ENCODE measurements around the gene STIMATE. TPM values are rescaled to one million over a fixed set of nuclear protein-coding genes. Genes with fewer than 3 reads are reported as not detected.

Gene STIMATE
- total RNA-seq, 5 donors from 2014 or later (not counting 1 experiment from before 2014, with no cell fraction given): 37.3 to 61.8 (median 52.9) TPM

- Histone ChIP-seq H3K4me3 (ENCODE audit: control insufficient read depth in 1 of 2, extremely low read depth in 1 of 2, low read length in 1 of 2) (no peak overlapping the region), H3K9me3 (no peaks in the 10 kb centered on the region), H3K36me3 (ENCODE audit: control insufficient read depth in 2 of 2, extremely low read depth in 1 of 2, insufficient read depth in 1 of 2, low read length in 1 of 2) (peaks cover 0 to 7% of the 10 kb centered on the region in 2 donors), H3K27ac (ENCODE audit: low read length) (no peak overlapping the region), H3K27me3 (replicated peaks in 1 of 2; ENCODE audit: control insufficient read depth in 2 of 2, extremely low read depth in 1 of 2, insufficient read depth in 2 of 2, low read length in 1 of 2) (no peaks in the 10 kb centered on the region), H3K4me1 (ENCODE audit: control insufficient read depth in 1 of 2, extremely low read depth in 1 of 2, insufficient read depth in 2 of 2, low read length in 2 of 2) (no peaks in the 10 kb centered on the region)
- Mint-ChIP-seq H3K4me3 (no peak overlapping the region), H3K9me3 (no peaks in the 10 kb centered on the region), H3K4me1 (no peaks in the 10 kb centered on the region), H3K36me3 (peaks cover 10% of the 10 kb centered on the region), H3K27me3 (no peaks in the 10 kb centered on the region), H3K27ac (no peak overlapping the region)
- DNase-seq (no peak), ATAC-seq (replicated peaks in 1 of 4) (no peak)
- POLR2A ChIA-PET: no interaction called here
- 89% methylated on average over 5 of the region's 10 CpGs for whole genome bisulfite sequencing (ENCODE audit: insufficient coverage)
- CTCF ChIA-PET: no interaction called here
Measured at GRCh38 chr3:52827866-52828376, 69.4 kb downstream of the STIMATE start.

GRCh38 chr3:52827441-52827840, 69.9 kb downstream of the STIMATE start:
- Histone ChIP-seq H3K36me3 (ENCODE audit: control insufficient read depth in 2 of 2, extremely low read depth in 1 of 2, insufficient read depth in 1 of 2, low read length in 1 of 2) (peaks cover 0 to 7% of the 10 kb centered on the region in 2 donors), H3K27ac (ENCODE audit: low read length) (no peak overlapping the region), H3K27me3 (replicated peaks in 1 of 2; ENCODE audit: control insufficient read depth in 2 of 2, extremely low read depth in 1 of 2, insufficient read depth in 2 of 2, low read length in 1 of 2) (no peaks in the 10 kb centered on the region), H3K4me3 (ENCODE audit: control insufficient read depth in 1 of 2, extremely low read depth in 1 of 2, low read length in 1 of 2) (no peak overlapping the region), H3K9me3 (no peaks in the 10 kb centered on the region), H3K4me1 (ENCODE audit: control insufficient read depth in 1 of 2, extremely low read depth in 1 of 2, insufficient read depth in 2 of 2, low read length in 2 of 2) (no peaks in the 10 kb centered on the region)
- CTCF ChIA-PET: no interaction called here
- POLR2A ChIA-PET: no interaction called here
- H3K9me3 Mint-ChIP-seq: no peaks in the 10 kb centered on the region
- ATAC-seq (replicated peaks in 1 of 4): no peak
- no peak overlapping the region for H3K27ac Mint-ChIP-seq
- H3K4me3 Mint-ChIP-seq: no peak overlapping the region
- no peaks in the 10 kb centered on the region for H3K27me3 Mint-ChIP-seq
- WGBS (ENCODE audit: insufficient coverage): 78% methylated on average over 1 of the region's 9 CpGs
- H3K36me3 Mint-ChIP-seq: peaks cover 10% of the 10 kb centered on the region
- H3K4me1 Mint-ChIP-seq: no peaks in the 10 kb centered on the region
- no peak for DNase-seq

- H3K9me3 ChIP-seq: no peaks in the 10 kb centered on the region
- CTCF ChIA-PET: no interaction called here
Measured at GRCh38 chr3:52824037-52824436, 73.3 kb downstream of the STIMATE start.

GRCh38 chr3:52822363-52822762, 75.0 kb downstream of the STIMATE start:
- Mint-ChIP-seq H3K4me1 (no peaks in the 10 kb centered on the region), H3K4me3 (no peak overlapping the region), H3K27ac (no peak overlapping the region), H3K9me3 (no peaks in the 10 kb centered on the region), H3K27me3 (no peaks in the 10 kb centered on the region), H3K36me3 (peaks cover 8% of the 10 kb centered on the region)
- H3K4me1 ChIP-seq (ENCODE audit: control insufficient read depth in 1 of 2, extremely low read depth in 1 of 2, insufficient read depth in 2 of 2, low read length in 2 of 2): no peaks in the 10 kb centered on the region
- peaks cover 0 to 7% of the 10 kb centered on the region in 2 donors for H3K36me3 ChIP-seq (ENCODE audit: control insufficient read depth in 2 of 2, extremely low read depth in 1 of 2, insufficient read depth in 1 of 2, low read length in 1 of 2)
- ChIA-PET CTCF (no interaction called here), POLR2A (no interaction called here)
- 90% methylated on average over 3 of the region's 5 CpGs for WGBS (ENCODE audit: insufficient coverage)
- H3K27ac ChIP-seq (ENCODE audit: low read length): no peak overlapping the region
- ATAC-seq (replicated peaks in 1 of 4) (no peak), DNase-seq (no peak)
- no peaks in the 10 kb centered on the region for H3K27me3 ChIP-seq (replicated peaks in 1 of 2; ENCODE audit: control insufficient read depth in 2 of 2, extremely low read depth in 1 of 2, insufficient read depth in 2 of 2, low read length in 1 of 2)
- H3K4me3 ChIP-seq (ENCODE audit: control insufficient read depth in 1 of 2, extremely low read depth in 1 of 2, low read length in 1 of 2): no peak overlapping the region
- H3K9me3 ChIP-seq: no peaks in the 10 kb centered on the region

More at GRCh38 chr3:52824037-52824436, 73.3 kb downstream of the STIMATE start:
- Histone ChIP-seq H3K36me3 (ENCODE audit: control insufficient read depth in 2 of 2, extremely low read depth in 1 of 2, insufficient read depth in 1 of 2, low read length in 1 of 2) (peaks cover 0 to 7% of the 10 kb centered on the region in 2 donors), H3K27ac (ENCODE audit: low read length) (no peak overlapping the region), H3K4me3 (ENCODE audit: control insufficient read depth in 1 of 2, extremely low read depth in 1 of 2, low read length in 1 of 2) (no peak overlapping the region), H3K27me3 (replicated peaks in 1 of 2; ENCODE audit: control insufficient read depth in 2 of 2, extremely low read depth in 1 of 2, insufficient read depth in 2 of 2, low read length in 1 of 2) (no peaks in the 10 kb centered on the region), H3K4me1 (ENCODE audit: control insufficient read depth in 1 of 2, extremely low read depth in 1 of 2, insufficient read depth in 2 of 2, low read length in 2 of 2) (no peaks in the 10 kb centered on the region)
- POLR2A ChIA-PET: no interaction called here
- no peaks in the 10 kb centered on the region for H3K27me3 Mint-ChIP-seq
- H3K36me3 Mint-ChIP-seq: peaks cover 8% of the 10 kb centered on the region
- no peaks in the 10 kb centered on the region for H3K4me1 Mint-ChIP-seq
- no peak overlapping the region for H3K4me3 Mint-ChIP-seq
- ATAC-seq (replicated peaks in 1 of 4): no peak
- H3K9me3 Mint-ChIP-seq: no peaks in the 10 kb centered on the region
- no peak overlapping the region for H3K27ac Mint-ChIP-seq
- 97% methylated on average over 10 of the region's 10 CpGs for WGBS (ENCODE audit: insufficient coverage)
- DNase-seq: no peak

- Histone ChIP-seq H3K27me3 (replicated peaks in 1 of 2; ENCODE audit: control insufficient read depth in 2 of 2, extremely low read depth in 1 of 2, insufficient read depth in 2 of 2, low read length in 1 of 2) (no peaks in the 10 kb centered on the region), H3K36me3 (ENCODE audit: control insufficient read depth in 2 of 2, extremely low read depth in 1 of 2, insufficient read depth in 1 of 2, low read length in 1 of 2) (peaks cover 0 to 7% of the 10 kb centered on the region in 2 donors), H3K4me1 (ENCODE audit: control insufficient read depth in 1 of 2, extremely low read depth in 1 of 2, insufficient read depth in 2 of 2, low read length in 2 of 2) (no peaks in the 10 kb centered on the region), H3K4me3 (ENCODE audit: control insufficient read depth in 1 of 2, extremely low read depth in 1 of 2, low read length in 1 of 2) (no peak overlapping the region), H3K27ac (ENCODE audit: low read length) (no peak overlapping the region), H3K9me3 (no peaks in the 10 kb centered on the region)
- ChIA-PET CTCF (interaction anchor here in 1 of 2 donors (0.5 kb wide), 1 partner anchor 62 kb away, joined by 5 read pairs; no protein-coding TSS in a partner anchor), POLR2A (interaction anchor here in 1 of 2 donors (0.6 kb wide), 1 partner anchor 67 kb away, joined by 7 read pairs; no protein-coding TSS in a partner anchor)
- no peaks in the 10 kb centered on the region for H3K4me1 Mint-ChIP-seq
- H3K27me3 Mint-ChIP-seq: no peaks in the 10 kb centered on the region
- peaks cover 8% of the 10 kb centered on the region for H3K36me3 Mint-ChIP-seq
- 70% methylated on average over 6 of the region's 11 CpGs for WGBS (ENCODE audit: insufficient coverage)
- DNase-seq: peak in 6 of 35 experiments; percentile 5 to 31 (median 14)
- no peaks in the 10 kb centered on the region for H3K9me3 Mint-ChIP-seq
- no peak overlapping the region for H3K4me3 Mint-ChIP-seq
- no peak for ATAC-seq (replicated peaks in 1 of 4)
- H3K27ac Mint-ChIP-seq: no peak overlapping the region
Measured at GRCh38 chr3:52820736-52821135, 76.6 kb downstream of the STIMATE start.

- no peaks in the 10 kb centered on the region for H3K9me3 ChIP-seq
- H3K27ac Mint-ChIP-seq: no peak overlapping the region
- DNase-seq: no peak
- H3K36me3 ChIP-seq (ENCODE audit: control insufficient read depth in 2 of 2, extremely low read depth in 1 of 2, insufficient read depth in 1 of 2, low read length in 1 of 2): peaks cover 0 to 7% of the 10 kb centered on the region in 2 donors
- H3K9me3 Mint-ChIP-seq: no peaks in the 10 kb centered on the region
- H3K4me3 ChIP-seq (ENCODE audit: control insufficient read depth in 1 of 2, extremely low read depth in 1 of 2, low read length in 1 of 2): no peak overlapping the region
- 100% methylated on average over 1 of the region's 2 CpGs for WGBS (ENCODE audit: insufficient coverage)
- no peaks in the 10 kb centered on the region for H3K4me1 Mint-ChIP-seq
- no peak overlapping the region for H3K27ac ChIP-seq (ENCODE audit: low read length)
- POLR2A ChIA-PET: no interaction called here
- no peaks in the 10 kb centered on the region for H3K4me1 ChIP-seq (ENCODE audit: control insufficient read depth in 1 of 2, extremely low read depth in 1 of 2, insufficient read depth in 2 of 2, low read length in 2 of 2)
- H3K27me3 ChIP-seq (replicated peaks in 1 of 2; ENCODE audit: control insufficient read depth in 2 of 2, extremely low read depth in 1 of 2, insufficient read depth in 2 of 2, low read length in 1 of 2): no peaks in the 10 kb centered on the region
- no peak overlapping the region for H3K4me3 Mint-ChIP-seq
- peaks cover 4% of the 10 kb centered on the region for H3K36me3 Mint-ChIP-seq
- no peak for ATAC-seq (replicated peaks in 1 of 4)
- H3K27me3 Mint-ChIP-seq: no peaks in the 10 kb centered on the region
- CTCF ChIA-PET: no interaction called here
Measured at GRCh38 chr3:52819936-52820335, 77.4 kb downstream of the STIMATE start.

GRCh38 chr3:52817860-52818259, 79.5 kb downstream of the STIMATE start:
- H3K27ac Mint-ChIP-seq: no peak overlapping the region
- H3K36me3 ChIP-seq (ENCODE audit: control insufficient read depth in 2 of 2, extremely low read depth in 1 of 2, insufficient read depth in 1 of 2, low read length in 1 of 2): no peaks in the 10 kb centered on the region
- no peaks in the 10 kb centered on the region for H3K9me3 Mint-ChIP-seq

More at GRCh38 chr3:52817860-52818259, 79.5 kb downstream of the STIMATE start:
- ATAC-seq (replicated peaks in 1 of 4): no peak
- Mint-ChIP-seq H3K36me3 (no peaks in the 10 kb centered on the region), H3K27me3 (no peaks in the 10 kb centered on the region), H3K4me1 (no peaks in the 10 kb centered on the region), H3K4me3 (no peak overlapping the region)
- H3K27ac ChIP-seq (ENCODE audit: low read length): no peak overlapping the region
- ChIA-PET POLR2A (no interaction called here), CTCF (no interaction called here)
- no peaks in the 10 kb centered on the region for H3K4me1 ChIP-seq (ENCODE audit: control insufficient read depth in 1 of 2, extremely low read depth in 1 of 2, insufficient read depth in 2 of 2, low read length in 2 of 2)
- no peaks in the 10 kb centered on the region for H3K9me3 ChIP-seq
- 89% methylated on average over 6 of the region's 7 CpGs for WGBS (ENCODE audit: insufficient coverage)
- no peak for DNase-seq
- no peaks in the 10 kb centered on the region for H3K27me3 ChIP-seq (replicated peaks in 1 of 2; ENCODE audit: control insufficient read depth in 2 of 2, extremely low read depth in 1 of 2, insufficient read depth in 2 of 2, low read length in 1 of 2)
- no peak overlapping the region for H3K4me3 ChIP-seq (ENCODE audit: control insufficient read depth in 1 of 2, extremely low read depth in 1 of 2, low read length in 1 of 2)
